GM23338 (cell line): ENCODE data around the gene NFS1. TPM values are rescaled to one million over a fixed set of nuclear protein-coding genes. Genes with fewer than 3 reads are reported as not detected.
"Not testable (repeated sequence)": the region's sequence is repeated elsewhere in the genome, so short reads cannot be mapped to it uniquely, and the experiment has no call there.

Experiments
- ATAC-seq: fragments of 200-7000 bp; cut with Tn5 transposase; 3 replicates; pipeline ENCODE4 v1.9.1; 2020
- DNase-seq: peaks from one replicate; pipeline ENCODE4 v3.0.0-alpha.2; 2015; ENCODE audit warnings: low spot score
- H2AFZ ChIP-seq: fragments of 200-600 bp; sonication (generic); 2 replicates; pipeline ENCODE4 v1.8.0; 2016; ENCODE audit warnings: antibody characterized with exemption, mild to moderate bottlenecking, moderate library complexity
- H3F3A ChIP-seq: fragments of 200-600 bp; sonication (generic); replicated peaks from 2 replicates; pipeline ENCODE4 v1.8.0; 2017; ENCODE audit warnings: antibody characterized with exemption, mixed run types, low read depth
- H3K27ac ChIP-seq: fragments of 200-600 bp; sonication (generic); 2 replicates; pipeline ENCODE4 v1.6.1; 2016; ENCODE audit warnings: low read depth
- H3K27me3 ChIP-seq: fragments of 200-600 bp; sonication (generic); 2 replicates; pipeline ENCODE4 v1.8.0; 2016; ENCODE audit warnings: mild to moderate bottlenecking, mixed run types, moderate library complexity; ENCODE audit not compliant: insufficient read depth
- H3K36me3 ChIP-seq: fragments of 200-600 bp; sonication (generic); 2 replicates; pipeline ENCODE4 v1.8.0; 2016; ENCODE audit warnings: mild to moderate bottlenecking; ENCODE audit not compliant: insufficient read depth
- H3K4me1 ChIP-seq: fragments of 200-600 bp; sonication (generic); 2 replicates; pipeline ENCODE4 v1.8.0; 2016; ENCODE audit warnings: mild to moderate bottlenecking, moderate library complexity; ENCODE audit not compliant: insufficient read depth
- H3K4me2 ChIP-seq: fragments of 200-600 bp; sonication (generic); 2 replicates; pipeline ENCODE4 v1.7.1; 2017; ENCODE audit warnings: mixed run types
- H3K4me3 ChIP-seq: fragments of 200-600 bp; sonication (generic); 2 replicates; pipeline ENCODE4 v1.6.1; 2016; ENCODE audit warnings: mixed run types
- H3K79me2 ChIP-seq: fragments of 200-600 bp; sonication (generic); replicated peaks from 2 replicates; pipeline ENCODE4 v1.8.0; 2017; ENCODE audit warnings: mild to moderate bottlenecking; ENCODE audit not compliant: insufficient read depth
- H3K9me2 ChIP-seq: fragments of 200-600 bp; sonication (generic); 2 replicates; pipeline ENCODE4 v1.8.0; 2017; ENCODE audit not compliant: insufficient read depth
- H4K20me1 ChIP-seq: fragments of 200-600 bp; sonication (generic); replicated peaks from 2 replicates; pipeline ENCODE4 v1.8.0; 2017; ENCODE audit warnings: mild to moderate bottlenecking; ENCODE audit not compliant: insufficient read depth
- H3K27ac Mint-ChIP-seq: 2 replicates; pipeline ENCODE4 v1.8.0; 2020; ENCODE audit warnings: inconsistent platforms, mild to moderate bottlenecking, moderate library complexity, mixed read lengths
- H3K27me3 Mint-ChIP-seq: 3 replicates; pipeline ENCODE4 v1.8.0; 2022; ENCODE audit warnings: low read depth, mild to moderate bottlenecking, moderate library complexity, mixed read lengths, inconsistent platforms; ENCODE audit not compliant: insufficient read depth, poor library complexity
- H3K36me3 Mint-ChIP-seq: 3 replicates; pipeline ENCODE4 v1.8.0; 2021; ENCODE audit warnings: low read depth, mild to moderate bottlenecking, inconsistent platforms, moderate library complexity, mixed read lengths
- H3K4me1 Mint-ChIP-seq: 3 replicates; pipeline ENCODE4 v1.8.0; 2020; ENCODE audit warnings: mild to moderate bottlenecking, inconsistent platforms, mixed read lengths
- H3K4me3 Mint-ChIP-seq: 3 replicates; pipeline ENCODE4 v1.8.0; 2021; ENCODE audit warnings: moderate library complexity, mild to moderate bottlenecking, inconsistent platforms, mixed read lengths
- H3K9me3 Mint-ChIP-seq: 3 replicates; pipeline ENCODE4 v1.8.0; 2020; ENCODE audit warnings: moderate library complexity, mild to moderate bottlenecking, inconsistent platforms, mixed read lengths
- CREB1 ChIP-seq: fragments of 250-450 bp; sonication (Bioruptor Pico); IDR thresholded peaks from 2 replicates; pipeline ENCODE4 v1.5.0; 2020; ENCODE audit warnings: low read depth, mild to moderate bottlenecking, moderate library complexity
- CTCF ChIP-seq, 2 experiments: fragments of 200-600 bp in 1 of 2; sonication (generic) in 1 of 2; conservative IDR thresholded peaks; 2 replicates each; pipeline versions ENCODE4 v1.5.1 to v1.6.1; 2016 to 2017; ENCODE audit warnings: antibody characterized with exemption in 2 of 2, low read depth in 2 of 2, mild to moderate bottlenecking in 2 of 2, moderate library complexity in 1 of 2
- ETS1 ChIP-seq: IDR thresholded peaks from 2 replicates; pipeline ENCODE4 v1.6.1; 2016; ENCODE audit warnings: antibody characterized with exemption
- EZH2 ChIP-seq: fragments of 200-600 bp; sonication (generic); IDR thresholded peaks from one replicate; pipeline ENCODE4 v1.8.0; 2017; ENCODE audit warnings: antibody characterized with exemption, mild to moderate bottlenecking, low read depth; ENCODE audit not compliant: unreplicated experiment
- JUNB ChIP-seq: IDR thresholded peaks from one replicate; pipeline ENCODE4 v1.6.1; 2016; ENCODE audit warnings: antibody characterized with exemption; ENCODE audit not compliant: unreplicated experiment
- NANOG ChIP-seq: IDR thresholded peaks from 2 replicates; pipeline ENCODE4 v1.6.1; 2016; ENCODE audit warnings: antibody characterized with exemption, borderline replicate concordance
- POLR2AphosphoS5 ChIP-seq: IDR thresholded peaks from 2 replicates; pipeline ENCODE4 v1.6.1; 2016; ENCODE audit warnings: antibody characterized with exemption, low read depth
- STAT1 ChIP-seq: IDR thresholded peaks from one replicate; pipeline ENCODE4 v1.6.1; 2016; ENCODE audit warnings: antibody characterized with exemption; ENCODE audit not compliant: unreplicated experiment
- ZNF114 ChIP-seq: fragments of 250-450 bp; sonication (Bioruptor Pico); IDR thresholded peaks from 2 replicates; pipeline ENCODE4 v1.5.0; 2020; ENCODE audit warnings: mild to moderate bottlenecking, moderate library complexity
- ZNF331 ChIP-seq: fragments of 250-450 bp; sonication (Bioruptor Pico); IDR thresholded peaks from 2 replicates; pipeline ENCODE4 v1.5.0; 2020; ENCODE audit warnings: low read depth, mild to moderate bottlenecking, moderate library complexity
- polyA plus RNA-seq: library from polyadenylated mRNA; unstranded; fragments of >200 nt; fragmentation: Nextera tagmentation; extraction: Ambion mirVana; gene quantifications from 2 replicates; pipeline ENCODE4 v1.2.1, GENCODE V29; 2016
- total RNA-seq: library from RNA; depleted of rRNA; stranded (reverse); fragments of >200 nt; shearing (Covaris generic); gene quantifications from 2 replicates; pipeline ENCODE4 v1.2.3, GENCODE V29; 2014
- TF ChIP-seq, protein P1 (sequence below): fragments of 250-450 bp; sonication (Bioruptor Pico); IDR thresholded peaks from 2 replicates; pipeline ENCODE4 v1.5.0; 2020; ENCODE audit warnings: mild to moderate bottlenecking, moderate library complexity

Gene NFS1
- total and polyA plus RNA-seq, 2 experiments from 2014 or later, result 22.8 to 35.7 TPM

GRCh38 chr20:35744492-35744841 lies 45.3 kb upstream of the NFS1 start:
- not testable (repeated sequence) for ATAC-seq, H3K27ac Mint-ChIP-seq, H3K4me3 Mint-ChIP-seq, H3K27me3 ChIP-seq, DNase-seq, H3F3A ChIP-seq, H3K4me2 ChIP-seq, H3K4me1 ChIP-seq, H3K9me3 Mint-ChIP-seq, H2AFZ ChIP-seq, H3K4me3 ChIP-seq, H3K27ac ChIP-seq, H3K9me2 ChIP-seq
- Mint-ChIP-seq H3K27me3 (peaks cover 19% of the 10 kb centered on the region), H3K36me3 (peaks cover 25% of the 10 kb centered on the region), H3K4me1 (peaks cover 20% of the 10 kb centered on the region)
- Histone ChIP-seq H4K20me1 (peaks cover 16% of the 10 kb centered on the region), H3K79me2 (peaks cover 25% of the 10 kb centered on the region), H3K36me3 (peaks cover 13% of the 10 kb centered on the region)

DNA sequence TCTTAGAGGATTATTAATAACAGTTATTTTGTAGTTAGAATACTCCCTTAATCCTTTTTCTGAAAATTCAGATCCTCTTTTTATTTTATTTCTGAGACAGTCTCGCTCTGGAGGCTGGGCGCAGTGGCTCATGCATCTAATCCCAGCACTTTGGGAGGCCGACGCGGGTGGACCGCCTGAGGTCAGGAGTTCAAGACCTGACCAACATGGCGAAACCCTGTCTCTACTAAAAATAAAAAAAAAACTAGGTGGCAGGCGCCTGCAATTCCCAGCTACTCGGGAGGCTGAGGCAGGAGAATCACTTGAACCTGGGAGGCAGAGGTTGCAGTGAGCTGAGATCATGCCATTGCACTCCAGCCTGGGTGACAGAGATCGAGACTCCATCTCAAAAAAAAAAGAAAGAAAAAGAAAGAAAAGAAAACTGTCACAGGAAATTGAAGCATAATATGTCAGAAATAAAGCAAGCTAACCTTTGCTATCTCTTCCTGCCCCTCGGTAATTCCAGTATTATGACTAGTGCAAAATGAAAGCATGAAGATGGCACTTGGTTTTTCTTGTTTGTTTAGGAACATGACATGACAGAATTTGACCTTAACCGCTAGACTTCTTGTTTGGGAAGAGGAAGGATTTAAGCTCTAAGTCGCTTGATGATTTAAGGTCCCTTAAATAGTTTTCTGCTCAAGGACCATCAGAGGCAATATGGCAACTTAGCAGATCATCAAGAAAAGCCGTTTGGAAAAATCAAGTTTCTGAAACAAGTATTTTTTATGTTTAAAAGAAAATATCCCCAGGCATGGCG lies 44.7 kb upstream of the NFS1 start:
- no peak for ATAC-seq
- peak overlapping the region; percentile 52; the same call in 1 of the 2 replicates for H2AFZ ChIP-seq
- peaks cover 10% of the 10 kb centered on the region for H3K4me1 ChIP-seq
- H3K36me3 ChIP-seq, result peaks cover 19% of the 10 kb centered on the region
- peaks cover 29% of the 10 kb centered on the region for H3K36me3 Mint-ChIP-seq
- H3F3A ChIP-seq, result no peaks in the 10 kb centered on the region
- H3K27ac ChIP-seq, result peak overlapping the region; percentile 93
- H3K27me3 Mint-ChIP-seq, result peaks cover 19% of the 10 kb centered on the region
- H3K4me3 Mint-ChIP-seq, result peak overlapping the region; percentile 90
- H3K4me1 Mint-ChIP-seq, result peaks cover 23% of the 10 kb centered on the region
- H3K9me3 Mint-ChIP-seq, result peaks cover 4% of the 10 kb centered on the region; the same call in 1 of the 3 replicates
- H3K79me2 ChIP-seq, result peaks cover 31% of the 10 kb centered on the region
- H3K27me3 ChIP-seq, result no peaks in the 10 kb centered on the region
- peak overlapping the region; percentile 99 for H3K27ac Mint-ChIP-seq
- no peak for DNase-seq
- peak overlapping the region; percentile 83 for H3K4me2 ChIP-seq
- H4K20me1 ChIP-seq, result peaks cover 22% of the 10 kb centered on the region
- H3K9me2 ChIP-seq, result no peaks in the 10 kb centered on the region
- peak overlapping the region; percentile 61; the same call in 1 of the 2 replicates for H3K4me3 ChIP-seq
- no peak for TF ChIP-seq CREB1 (CRISPR knock-in tag)
- no peak for TF ChIP-seq STAT1
- no peak for TF ChIP-seq NANOG
- TF ChIP-seq EZH2, result no peak
- TF ChIP-seq POLR2AphosphoS5, result no peak
- TF ChIP-seq ETS1, result no peak
- TF ChIP-seq ZNF331 (CRISPR knock-in tag), result no peak
- TF ChIP-seq ZNF114 (CRISPR knock-in tag), result no peak
- no peak for TF ChIP-seq CTCF (conservative IDR thresholded peaks at IDR 0.05; ENCODE audit: low read depth in 2 of 2)
- TF ChIP-seq JUNB, result no peak
- TF ChIP-seq, protein P1, sequence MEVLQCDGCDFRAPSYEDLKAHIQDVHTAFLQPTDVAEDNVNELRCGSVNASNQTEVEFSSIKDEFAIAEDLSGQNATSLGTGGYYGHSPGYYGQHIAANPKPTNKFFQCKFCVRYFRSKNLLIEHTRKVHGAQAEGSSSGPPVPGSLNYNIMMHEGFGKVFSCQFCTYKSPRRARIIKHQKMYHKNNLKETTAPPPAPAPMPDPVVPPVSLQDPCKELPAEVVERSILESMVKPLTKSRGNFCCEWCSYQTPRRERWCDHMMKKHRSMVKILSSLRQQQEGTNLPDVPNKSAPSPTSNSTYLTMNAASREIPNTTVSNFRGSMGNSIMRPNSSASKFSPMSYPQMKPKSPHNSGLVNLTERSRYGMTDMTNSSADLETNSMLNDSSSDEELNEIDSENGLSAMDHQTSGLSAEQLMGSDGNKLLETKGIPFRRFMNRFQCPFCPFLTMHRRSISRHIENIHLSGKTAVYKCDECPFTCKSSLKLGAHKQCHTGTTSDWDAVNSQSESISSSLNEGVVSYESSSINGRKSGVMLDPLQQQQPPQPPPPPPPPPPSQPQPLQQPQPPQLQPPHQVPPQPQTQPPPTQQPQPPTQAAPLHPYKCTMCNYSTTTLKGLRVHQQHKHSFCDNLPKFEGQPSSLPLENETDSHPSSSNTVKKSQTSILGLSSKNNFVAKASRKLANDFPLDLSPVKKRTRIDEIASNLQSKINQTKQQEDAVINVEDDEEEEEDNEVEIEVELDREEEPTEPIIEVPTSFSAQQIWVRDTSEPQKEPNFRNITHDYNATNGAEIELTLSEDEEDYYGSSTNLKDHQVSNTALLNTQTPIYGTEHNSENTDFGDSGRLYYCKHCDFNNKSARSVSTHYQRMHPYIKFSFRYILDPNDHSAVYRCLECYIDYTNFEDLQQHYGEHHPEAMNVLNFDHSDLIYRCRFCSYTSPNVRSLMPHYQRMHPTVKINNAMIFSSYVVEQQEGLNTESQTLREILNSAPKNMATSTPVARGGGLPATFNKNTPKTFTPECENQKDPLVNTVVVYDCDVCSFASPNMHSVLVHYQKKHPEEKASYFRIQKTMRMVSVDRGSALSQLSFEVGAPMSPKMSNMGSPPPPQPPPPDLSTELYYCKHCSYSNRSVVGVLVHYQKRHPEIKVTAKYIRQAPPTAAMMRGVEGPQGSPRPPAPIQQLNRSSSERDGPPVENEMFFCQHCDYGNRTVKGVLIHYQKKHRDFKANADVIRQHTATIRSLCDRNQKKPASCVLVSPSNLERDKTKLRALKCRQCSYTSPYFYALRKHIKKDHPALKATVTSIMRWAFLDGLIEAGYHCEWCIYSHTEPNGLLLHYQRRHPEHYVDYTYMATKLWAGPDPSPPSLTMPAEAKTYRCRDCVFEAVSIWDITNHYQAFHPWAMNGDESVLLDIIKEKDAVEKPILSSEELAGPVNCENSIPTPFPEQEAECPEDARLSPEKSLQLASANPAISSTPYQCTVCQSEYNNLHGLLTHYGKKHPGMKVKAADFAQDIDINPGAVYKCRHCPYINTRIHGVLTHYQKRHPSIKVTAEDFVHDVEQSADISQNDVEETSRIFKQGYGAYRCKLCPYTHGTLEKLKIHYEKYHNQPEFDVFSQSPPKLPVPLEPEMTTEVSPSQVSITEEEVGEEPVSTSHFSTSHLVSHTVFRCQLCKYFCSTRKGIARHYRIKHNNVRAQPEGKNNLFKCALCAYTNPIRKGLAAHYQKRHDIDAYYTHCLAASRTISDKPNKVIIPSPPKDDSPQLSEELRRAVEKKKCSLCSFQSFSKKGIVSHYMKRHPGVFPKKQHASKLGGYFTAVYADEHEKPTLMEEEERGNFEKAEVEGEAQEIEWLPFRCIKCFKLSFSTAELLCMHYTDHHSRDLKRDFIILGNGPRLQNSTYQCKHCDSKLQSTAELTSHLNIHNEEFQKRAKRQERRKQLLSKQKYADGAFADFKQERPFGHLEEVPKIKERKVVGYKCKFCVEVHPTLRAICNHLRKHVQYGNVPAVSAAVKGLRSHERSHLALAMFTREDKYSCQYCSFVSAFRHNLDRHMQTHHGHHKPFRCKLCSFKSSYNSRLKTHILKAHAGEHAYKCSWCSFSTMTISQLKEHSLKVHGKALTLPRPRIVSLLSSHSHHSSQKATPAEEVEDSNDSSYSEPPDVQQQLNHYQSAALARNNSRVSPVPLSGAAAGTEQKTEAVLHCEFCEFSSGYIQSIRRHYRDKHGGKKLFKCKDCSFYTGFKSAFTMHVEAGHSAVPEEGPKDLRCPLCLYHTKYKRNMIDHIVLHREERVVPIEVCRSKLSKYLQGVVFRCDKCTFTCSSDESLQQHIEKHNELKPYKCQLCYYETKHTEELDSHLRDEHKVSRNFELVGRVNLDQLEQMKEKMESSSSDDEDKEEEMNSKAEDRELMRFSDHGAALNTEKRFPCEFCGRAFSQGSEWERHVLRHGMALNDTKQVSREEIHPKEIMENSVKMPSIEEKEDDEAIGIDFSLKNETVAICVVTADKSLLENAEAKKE (CRISPR knock-in tag), result no peak
